Tibial artery (tissue), 4 donors: ENCODE measurements around the gene TRAPPC3L.
"Not testable (repeated sequence)": the region's sequence is repeated elsewhere in the genome, so short reads cannot be mapped to it uniquely, and the experiment has no call there.

Experiments
- DNase-seq, 2 donors: peaks; one replicate each; pipeline ENCODE4 v3.0.0-alpha.2; 2019
- H3K27ac ChIP-seq, 2 donors: fragments of 200-600 bp; sonication (generic) in 1 of 2; 1 replicate in 1 of 2; 2 replicates in 1 of 2; pipeline ENCODE4 v1.5.1; 2018 to 2019; ENCODE audit warnings: mild to moderate bottlenecking in 1 of 2
- H3K27me3 ChIP-seq, 2 donors: fragments of 200-600 bp; sonication (generic) in 1 of 2; one replicate each; pipeline versions ENCODE4 v1.5.1 to v1.6.0; 2016 to 2019
- H3K36me3 ChIP-seq, 3 donors: fragments of 200-600 bp; sonication (generic) in 2 of 3; one replicate each; pipeline ENCODE4 v1.5.1; 2016 to 2019; ENCODE audit warnings: mild to moderate bottlenecking in 2 of 3
- H3K4me1 ChIP-seq, 4 donors: fragments of 200-600 bp; sonication (generic) in 2 of 4; 1 replicate in 3 of 4; 2 replicates in 1 of 4; pipeline ENCODE4 v1.5.1; 2016 to 2019
- H3K4me3 ChIP-seq, 2 donors: fragments of 200-600 bp; sonication (generic) in 1 of 2; 1 replicate in 1 of 2; 2 replicates in 1 of 2; pipeline ENCODE4 v1.5.1; 2018 to 2019; ENCODE audit warnings: mild to moderate bottlenecking in 2 of 2
- H3K9me3 ChIP-seq, 3 donors: fragments of 200-600 bp; sonication (generic) in 1 of 3; one replicate each; pipeline ENCODE4 v1.5.1; 2016 to 2019
- intact Hi-C: fragments of 100-400 bp; cut with DNase I; formaldehyde crosslinking; loops from one replicate; pipeline ENCODE4 v1.15.0; 2023; ENCODE audit warnings: low total_unique reads
- TF ChIP-seq, protein P1 (sequence below), 2 experiments: fragments of 200-600 bp in 1 of 2; fragments of 450-650 bp in 1 of 2; IDR thresholded peaks; one replicate each; pipeline ENCODE4 v1.5.1; 2017 to 2019; ENCODE audit warnings: antibody characterized with exemption in 2 of 2, mild to moderate bottlenecking in 1 of 2, moderate library complexity in 1 of 2

Gene TRAPPC3L

DNA sequence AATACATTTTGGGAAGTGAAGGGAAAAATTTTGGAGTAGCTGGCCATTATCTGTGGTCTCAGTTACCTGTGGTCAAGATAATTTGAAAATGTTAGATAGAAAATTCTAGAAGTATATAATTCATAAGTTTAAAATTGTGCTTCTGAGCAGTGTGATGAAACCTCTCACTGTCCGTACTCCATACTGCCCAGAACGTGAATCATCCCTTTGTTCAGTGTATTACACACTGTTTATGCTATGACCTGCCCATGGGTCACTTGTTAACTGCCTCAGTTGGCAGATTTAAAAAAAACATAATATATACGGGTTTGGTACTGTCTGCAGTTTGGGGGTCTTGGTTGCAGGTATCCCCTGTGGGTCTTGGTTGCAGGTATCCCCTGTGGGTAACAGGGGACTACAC is 38.2 kb downstream of the TRAPPC3L start:
- H3K27ac ChIP-seq: no peak overlapping the region
- no peaks in the 10 kb centered on the region for H3K36me3 ChIP-seq
- no peaks in the 10 kb centered on the region for H3K27me3 ChIP-seq
- H3K4me1 ChIP-seq: no peaks in the 10 kb centered on the region
- no peak overlapping the region for H3K4me3 ChIP-seq
- no peaks in the 10 kb centered on the region for H3K9me3 ChIP-seq
- intact Hi-C loops: no loop called here
- DNase-seq: no peak
- TF ChIP-seq, protein P1, sequence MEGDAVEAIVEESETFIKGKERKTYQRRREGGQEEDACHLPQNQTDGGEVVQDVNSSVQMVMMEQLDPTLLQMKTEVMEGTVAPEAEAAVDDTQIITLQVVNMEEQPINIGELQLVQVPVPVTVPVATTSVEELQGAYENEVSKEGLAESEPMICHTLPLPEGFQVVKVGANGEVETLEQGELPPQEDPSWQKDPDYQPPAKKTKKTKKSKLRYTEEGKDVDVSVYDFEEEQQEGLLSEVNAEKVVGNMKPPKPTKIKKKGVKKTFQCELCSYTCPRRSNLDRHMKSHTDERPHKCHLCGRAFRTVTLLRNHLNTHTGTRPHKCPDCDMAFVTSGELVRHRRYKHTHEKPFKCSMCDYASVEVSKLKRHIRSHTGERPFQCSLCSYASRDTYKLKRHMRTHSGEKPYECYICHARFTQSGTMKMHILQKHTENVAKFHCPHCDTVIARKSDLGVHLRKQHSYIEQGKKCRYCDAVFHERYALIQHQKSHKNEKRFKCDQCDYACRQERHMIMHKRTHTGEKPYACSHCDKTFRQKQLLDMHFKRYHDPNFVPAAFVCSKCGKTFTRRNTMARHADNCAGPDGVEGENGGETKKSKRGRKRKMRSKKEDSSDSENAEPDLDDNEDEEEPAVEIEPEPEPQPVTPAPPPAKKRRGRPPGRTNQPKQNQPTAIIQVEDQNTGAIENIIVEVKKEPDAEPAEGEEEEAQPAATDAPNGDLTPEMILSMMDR (IDR thresholded peaks at IDR 0.05): no peak

DNA sequence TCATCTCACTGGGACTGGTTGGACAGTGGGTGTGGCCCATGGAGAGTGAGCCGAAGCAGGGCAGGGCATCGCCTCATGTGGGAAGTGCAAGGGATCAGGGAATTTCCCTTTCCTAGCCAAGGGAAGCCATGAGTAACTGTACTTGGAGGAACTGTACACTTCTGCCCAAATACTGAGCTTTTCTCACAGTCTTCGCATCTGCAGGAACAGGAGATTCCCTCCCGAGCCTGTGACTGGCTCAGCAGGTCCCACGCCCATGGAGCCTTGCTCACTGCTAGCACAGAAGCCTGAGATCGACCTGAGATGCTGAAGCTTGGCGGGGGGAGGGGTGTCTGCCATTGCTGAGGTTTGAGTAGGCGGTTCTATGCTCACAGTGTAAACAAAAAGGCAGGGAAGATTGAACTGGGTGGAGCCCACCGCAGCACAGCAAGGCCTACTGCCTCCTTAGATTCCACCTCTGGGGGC is 44.5 kb downstream of the TRAPPC3L start:
- H3K27ac ChIP-seq: no peak overlapping the region
- H3K9me3 ChIP-seq: no peaks in the 10 kb centered on the region
- H3K4me1 ChIP-seq: no peaks in the 10 kb centered on the region
- H3K27me3 ChIP-seq: no peaks in the 10 kb centered on the region
- TF ChIP-seq, protein P1 (IDR thresholded peaks at IDR 0.05): no peak
- H3K4me3 ChIP-seq: no peak overlapping the region
- H3K36me3 ChIP-seq: no peaks in the 10 kb centered on the region
- DNase-seq: no peak
- intact Hi-C loops: no loop called here

DNA sequence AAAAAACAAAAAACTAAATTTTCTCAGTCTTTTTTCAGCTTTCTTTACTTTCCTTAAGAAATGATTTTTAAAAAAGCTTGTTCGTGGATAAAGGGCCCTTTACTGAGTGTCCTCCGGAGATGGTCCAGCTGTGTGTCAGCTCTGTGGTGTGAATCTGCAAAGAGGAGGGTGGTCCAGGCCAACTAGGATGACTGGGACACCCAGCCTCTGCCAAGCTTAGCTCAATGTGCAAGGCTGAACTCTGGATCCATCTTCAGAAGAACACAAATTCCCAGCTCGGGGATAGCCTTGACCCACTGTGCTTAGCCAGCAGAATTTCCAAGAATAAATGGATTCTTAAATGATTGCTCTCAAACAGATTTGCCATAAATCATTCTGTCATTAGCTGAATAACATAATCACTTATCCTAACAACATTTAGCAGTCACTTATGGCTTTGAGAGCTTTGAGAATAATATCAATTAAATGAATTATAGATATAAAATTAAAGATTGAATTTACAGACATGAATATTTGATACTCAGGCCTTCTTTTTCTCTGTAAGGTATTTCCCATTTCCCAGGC is 48.3 kb downstream of the TRAPPC3L start:
- Histone ChIP-seq H3K4me1 (no peaks in the 10 kb centered on the region), H3K36me3 (no peaks in the 10 kb centered on the region), H3K4me3 (no peak overlapping the region), H3K9me3 (no peaks in the 10 kb centered on the region), H3K27ac (no peak overlapping the region), H3K27me3 (no peaks in the 10 kb centered on the region)
- DNase-seq: no peak
- TF ChIP-seq, protein P1 (IDR thresholded peaks at IDR 0.05): no peak
- intact Hi-C loops: no loop called here

DNA sequence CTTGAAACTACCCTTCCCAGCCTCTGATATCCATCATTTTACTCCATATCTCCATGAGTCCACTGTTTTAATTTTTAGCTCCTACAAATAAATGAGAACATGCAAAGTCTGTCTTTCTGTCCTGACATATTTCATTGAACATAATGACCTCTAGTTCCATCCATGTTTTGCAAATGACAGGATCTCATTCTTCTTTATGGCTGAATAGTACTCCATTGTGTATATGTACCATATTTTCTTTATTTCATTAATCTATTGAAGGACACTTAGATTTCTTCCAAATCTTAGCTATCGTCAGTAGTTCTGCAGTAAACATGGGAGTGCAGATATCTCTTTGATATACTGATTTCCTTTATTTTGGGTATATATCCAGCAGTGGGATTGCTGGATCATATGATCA is 50.3 kb downstream of the TRAPPC3L start:
- H3K9me3 ChIP-seq, H3K27me3 ChIP-seq, H3K36me3 ChIP-seq, DNase-seq, H3K4me3 ChIP-seq, H3K4me1 ChIP-seq, H3K27ac ChIP-seq, intact Hi-C loops: not testable (repeated sequence)

DNA sequence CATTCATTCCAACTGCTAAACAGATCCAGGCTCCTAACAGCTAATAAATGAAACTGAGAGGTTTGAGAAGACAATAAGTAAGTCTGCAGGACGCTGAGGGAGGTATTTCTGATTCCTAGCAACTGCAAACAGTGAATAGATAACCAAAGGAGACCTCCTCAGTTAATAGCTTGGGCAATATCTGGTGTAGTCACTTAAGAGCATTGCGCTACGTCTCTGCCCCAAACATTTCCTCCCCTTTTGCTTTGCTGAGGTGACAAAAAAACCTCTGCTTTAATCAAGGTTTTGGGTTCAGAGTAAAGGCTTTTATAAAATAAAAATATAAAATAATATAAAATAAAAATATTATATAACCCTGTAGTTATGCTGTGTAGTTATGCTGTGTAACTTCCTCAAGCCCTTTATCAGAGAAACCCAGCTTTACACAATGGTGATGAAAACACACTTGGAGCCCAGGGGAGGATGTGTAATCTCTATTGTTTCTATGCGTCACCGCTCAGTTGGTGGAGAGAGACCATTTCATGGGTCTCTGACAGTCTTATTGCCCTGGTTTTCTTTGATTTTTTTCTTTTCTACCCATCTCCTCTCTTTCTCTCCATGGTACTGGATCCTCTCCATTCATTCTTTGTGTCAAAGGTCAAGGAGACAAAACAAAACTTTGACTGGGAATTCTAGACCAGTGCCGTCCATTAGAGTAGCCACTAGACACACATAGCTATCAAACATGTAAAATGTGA is 53.0 kb downstream of the TRAPPC3L start:
- Histone ChIP-seq H3K4me3 (no peak overlapping the region), H3K36me3 (no peaks in the 10 kb centered on the region), H3K27ac (no peak overlapping the region), H3K9me3 (no peaks in the 10 kb centered on the region), H3K27me3 (no peaks in the 10 kb centered on the region), H3K4me1 (no peaks in the 10 kb centered on the region)
- intact Hi-C loops: no loop called here
- TF ChIP-seq, protein P1 (IDR thresholded peaks at IDR 0.05): no peak
- DNase-seq: no peak

DNA sequence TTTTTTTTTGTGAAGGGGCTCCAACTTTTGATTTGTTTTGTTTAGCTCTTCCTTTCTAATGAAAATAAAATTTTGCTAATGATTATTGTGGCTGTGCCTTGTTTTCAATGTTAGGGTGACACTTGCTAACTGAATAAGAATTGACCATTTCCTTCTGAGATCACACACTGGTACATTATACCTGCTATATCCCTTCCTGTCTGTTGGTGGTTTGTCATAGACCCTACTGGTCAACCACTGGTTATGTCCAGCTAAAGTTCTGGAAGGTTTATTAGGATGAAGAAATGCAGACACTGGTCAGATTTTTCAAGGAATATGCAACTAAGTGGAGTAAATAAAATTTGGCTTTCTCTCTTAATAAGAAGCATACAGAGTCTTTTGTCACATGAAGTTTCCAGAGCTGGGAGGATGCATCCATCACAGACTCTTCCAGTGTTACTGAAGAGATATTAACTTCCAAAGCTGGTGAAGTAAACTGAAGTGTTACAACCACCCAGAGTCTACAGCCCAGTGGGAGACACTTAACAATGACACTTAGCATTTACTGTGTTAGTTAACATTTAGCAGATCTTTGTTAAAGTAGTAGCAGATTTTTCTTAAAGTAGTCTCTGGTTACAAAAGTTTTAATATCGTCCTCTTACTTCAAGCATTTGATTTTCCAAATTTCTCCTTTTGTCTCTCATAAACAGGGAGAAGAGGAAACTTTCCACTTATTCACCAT is 53.7 kb downstream of the TRAPPC3L start:
- no peaks in the 10 kb centered on the region for H3K27me3 ChIP-seq
- no peaks in the 10 kb centered on the region for H3K9me3 ChIP-seq
- H3K36me3 ChIP-seq: no peaks in the 10 kb centered on the region
- no peak overlapping the region for H3K27ac ChIP-seq
- TF ChIP-seq, protein P1 (IDR thresholded peaks at IDR 0.05): no peak
- no peak for DNase-seq
- H3K4me1 ChIP-seq: no peaks in the 10 kb centered on the region
- intact Hi-C loops: no loop called here
- H3K4me3 ChIP-seq: no peak overlapping the region
